Retinal pigment epithelial cell (primary cell): ENCODE measurements around the gene MIPOL1.
A peak's percentile ranks its signal among the peaks of the same experiment; 100 is the strongest.

Experiments used
- DNase-seq: peaks from one replicate; pipeline ENCODE4 v3.0.0-alpha.2; 2010; ENCODE audit warnings: low read depth
- H3K4me3 ChIP-seq: 2 replicates; pipeline ENCODE4 v1.5.1; 2011; ENCODE audit warnings: mild to moderate bottlenecking, low read length, control low read depth, moderate library complexity
- TF ChIP-seq, protein P1 (sequence below): conservative IDR thresholded peaks from 2 replicates; pipeline ENCODE4 v1.5.1; 2011; ENCODE audit warnings: low read depth, low read length, control low read depth, inconsistent platforms

Gene MIPOL1

DNA sequence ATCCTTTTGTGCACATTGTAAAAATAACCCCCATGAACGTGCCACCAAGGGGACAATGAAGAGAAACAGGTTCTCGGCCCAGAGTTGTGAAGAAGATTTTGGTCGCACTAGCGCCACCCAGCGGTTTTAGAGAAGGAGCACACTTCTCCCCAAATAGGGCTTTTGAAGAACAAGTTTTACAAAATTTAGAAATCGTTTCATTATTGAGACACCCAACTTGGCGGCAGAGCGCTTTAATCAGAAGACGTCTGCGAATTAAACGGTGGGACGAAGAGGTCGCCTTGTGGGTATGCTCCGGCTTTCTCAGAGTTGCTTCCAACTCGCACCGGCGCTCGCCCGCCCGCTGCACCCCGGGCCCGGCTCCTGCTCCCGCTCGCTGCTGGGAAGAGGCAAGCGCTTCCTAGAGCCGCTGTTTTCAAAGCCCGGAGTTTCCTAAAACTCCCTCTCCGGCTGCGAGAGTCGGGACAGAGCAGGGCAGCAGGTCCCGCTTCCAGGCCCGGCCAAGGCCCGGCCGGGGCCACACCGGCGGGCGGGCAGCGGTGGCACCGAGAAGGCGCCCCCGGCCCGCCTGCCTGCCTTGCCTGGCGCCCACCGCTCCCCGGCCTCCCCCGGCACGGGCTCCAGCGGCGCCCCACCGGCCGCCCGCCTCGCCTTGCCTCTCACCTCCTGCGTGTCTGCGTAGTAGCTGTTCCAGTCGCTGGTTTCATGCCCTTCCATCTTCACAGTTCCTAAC is 396.7 kb downstream of the MIPOL1 start:
- TF ChIP-seq, protein P1, sequence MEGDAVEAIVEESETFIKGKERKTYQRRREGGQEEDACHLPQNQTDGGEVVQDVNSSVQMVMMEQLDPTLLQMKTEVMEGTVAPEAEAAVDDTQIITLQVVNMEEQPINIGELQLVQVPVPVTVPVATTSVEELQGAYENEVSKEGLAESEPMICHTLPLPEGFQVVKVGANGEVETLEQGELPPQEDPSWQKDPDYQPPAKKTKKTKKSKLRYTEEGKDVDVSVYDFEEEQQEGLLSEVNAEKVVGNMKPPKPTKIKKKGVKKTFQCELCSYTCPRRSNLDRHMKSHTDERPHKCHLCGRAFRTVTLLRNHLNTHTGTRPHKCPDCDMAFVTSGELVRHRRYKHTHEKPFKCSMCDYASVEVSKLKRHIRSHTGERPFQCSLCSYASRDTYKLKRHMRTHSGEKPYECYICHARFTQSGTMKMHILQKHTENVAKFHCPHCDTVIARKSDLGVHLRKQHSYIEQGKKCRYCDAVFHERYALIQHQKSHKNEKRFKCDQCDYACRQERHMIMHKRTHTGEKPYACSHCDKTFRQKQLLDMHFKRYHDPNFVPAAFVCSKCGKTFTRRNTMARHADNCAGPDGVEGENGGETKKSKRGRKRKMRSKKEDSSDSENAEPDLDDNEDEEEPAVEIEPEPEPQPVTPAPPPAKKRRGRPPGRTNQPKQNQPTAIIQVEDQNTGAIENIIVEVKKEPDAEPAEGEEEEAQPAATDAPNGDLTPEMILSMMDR, result peak; percentile 87
- no peak for DNase-seq
- peak overlapping the region; percentile 44 for H3K4me3 ChIP-seq

DNA sequence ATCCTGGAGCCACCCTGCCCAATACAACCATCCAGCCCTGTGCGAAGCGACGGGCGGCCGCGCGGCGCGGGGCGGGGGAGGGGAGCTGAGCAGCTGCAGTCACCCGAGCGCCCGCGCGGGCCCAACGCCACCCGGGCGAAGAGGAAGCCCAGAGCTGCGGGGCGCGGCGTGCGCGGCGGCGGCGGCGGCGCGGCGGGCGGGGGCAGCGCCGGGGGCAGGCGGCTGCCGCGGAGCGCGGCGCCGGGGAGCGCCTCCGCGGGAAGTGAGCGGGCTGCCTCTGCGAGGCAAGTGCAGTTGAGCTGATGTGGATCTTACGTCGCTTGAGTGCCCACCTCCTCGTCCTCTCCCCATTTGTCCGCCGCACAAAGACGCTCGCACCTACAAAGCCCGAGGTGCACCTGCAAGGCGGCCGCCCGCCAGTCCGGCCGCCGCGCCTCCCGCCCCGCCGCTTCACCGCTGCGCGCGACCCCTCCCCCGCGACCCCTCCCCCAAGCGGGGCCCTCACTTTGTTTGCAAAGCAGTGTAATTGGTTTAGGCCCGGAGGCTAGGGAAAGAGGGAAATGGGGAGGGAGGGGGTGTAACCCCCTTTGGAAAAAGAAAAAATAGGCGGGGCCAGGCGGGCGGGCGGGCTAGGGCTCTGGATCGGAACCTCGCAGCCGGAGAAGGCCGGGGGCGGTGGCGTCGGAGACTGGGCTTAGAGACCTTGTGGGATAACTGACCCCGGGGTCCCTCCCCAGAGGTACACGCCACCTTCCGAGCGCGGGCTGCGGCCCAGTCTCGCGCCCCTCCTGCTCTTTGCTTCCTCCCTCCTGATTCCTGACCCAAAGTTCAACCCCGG is 397.5 kb downstream of the MIPOL1 start, which contains the start of the genes FOXA1 and TTC6:
Gene FOXA1, minus strand, starts transcription at position 279 of the 838 bp plus-strand sequence. Its CDS starts 277 bp downstream, at position 2.
Gene TTC6, plus strand, starts transcription at position 659 of the 838 bp plus-strand sequence. CDS start 26,436 bp downstream, outside the sequence.
- TF ChIP-seq, protein P1, result no peak
- DNase-seq, result no peak

DNA sequence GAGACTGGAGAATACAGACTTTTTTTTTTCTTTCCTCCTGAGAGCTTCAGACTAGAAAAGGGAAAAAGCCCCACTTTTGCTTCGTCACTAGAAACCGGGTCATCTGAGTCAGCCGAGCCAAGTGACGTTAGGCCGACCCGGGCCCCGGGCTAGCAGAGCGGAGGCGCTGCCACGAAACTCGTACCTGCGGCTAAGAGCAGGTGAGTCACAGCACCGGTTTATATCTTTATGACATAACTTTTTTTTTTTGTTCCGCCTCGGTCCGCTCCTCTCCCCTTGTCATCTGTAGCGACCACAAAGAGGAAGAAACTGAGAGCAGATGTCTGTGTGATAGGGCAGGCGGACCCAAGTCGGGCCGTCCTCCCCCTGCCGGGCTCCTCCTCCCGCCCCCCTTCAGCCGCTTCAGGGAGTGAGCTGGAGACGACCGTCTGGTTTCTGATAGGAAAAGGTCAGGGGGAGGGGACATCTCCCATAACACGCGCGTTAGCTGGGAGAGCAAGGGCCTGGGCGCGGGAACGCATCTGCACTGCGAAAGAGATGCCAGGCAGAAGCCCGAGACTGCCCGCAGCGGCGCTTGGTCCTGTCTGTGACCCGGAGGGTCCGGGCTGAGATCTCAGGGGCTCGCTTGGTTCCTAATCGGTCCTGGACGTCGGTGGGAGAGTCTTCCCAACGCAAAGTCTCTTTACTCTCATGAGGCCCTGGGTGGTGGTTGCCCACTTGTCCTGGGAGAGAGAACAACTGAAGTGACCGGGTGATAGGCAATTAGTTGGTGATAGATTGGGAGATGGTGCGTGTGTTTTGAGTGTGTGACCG is 398.3 kb downstream of the MIPOL1 start:
- no peak for DNase-seq
- H3K4me3 ChIP-seq, result peak overlapping the region; percentile 15
- TF ChIP-seq, protein P1, result no peak

More for the DNA sequence above, 397.5 kb downstream of the MIPOL1 start, which contains the start of the genes FOXA1 and TTC6:
- H3K4me3 ChIP-seq, result peak within 1 kb of the TSS; percentile 44

DNA sequence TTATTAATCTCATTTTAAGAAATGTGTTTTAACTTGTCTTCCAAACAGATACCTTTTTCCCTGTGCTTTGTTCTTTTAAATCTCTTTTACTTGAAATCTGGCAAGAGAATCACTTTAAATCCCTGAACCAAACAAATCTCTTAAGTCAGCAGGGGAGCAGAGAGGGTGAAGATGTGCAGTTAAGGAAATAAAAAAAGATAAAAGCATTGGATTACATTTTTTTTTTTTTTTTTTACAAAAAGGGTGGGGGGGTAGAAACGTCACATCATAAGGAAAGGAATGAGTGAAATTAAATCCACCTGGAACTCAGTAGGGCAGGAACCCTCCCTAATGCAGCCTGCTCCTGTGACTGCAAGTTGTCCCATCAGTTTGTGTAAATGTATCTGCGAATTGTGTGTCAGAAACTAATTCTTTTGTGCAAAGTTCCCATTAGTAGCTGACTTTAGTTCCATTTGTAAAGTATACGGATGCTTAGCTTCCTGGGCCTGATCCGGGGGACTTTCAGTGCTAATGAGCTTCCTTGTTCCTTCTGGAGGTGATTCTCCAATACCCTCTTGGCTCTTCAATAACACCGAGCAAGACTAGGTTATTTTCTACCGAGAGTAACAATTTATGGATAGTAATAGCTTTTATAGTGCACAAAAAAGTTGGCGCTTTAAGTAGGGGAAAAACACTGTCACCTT is 399.2 kb downstream of the MIPOL1 start:
- no peak overlapping the region for H3K4me3 ChIP-seq
- no peak for DNase-seq
- TF ChIP-seq, protein P1, result no peak

DNA sequence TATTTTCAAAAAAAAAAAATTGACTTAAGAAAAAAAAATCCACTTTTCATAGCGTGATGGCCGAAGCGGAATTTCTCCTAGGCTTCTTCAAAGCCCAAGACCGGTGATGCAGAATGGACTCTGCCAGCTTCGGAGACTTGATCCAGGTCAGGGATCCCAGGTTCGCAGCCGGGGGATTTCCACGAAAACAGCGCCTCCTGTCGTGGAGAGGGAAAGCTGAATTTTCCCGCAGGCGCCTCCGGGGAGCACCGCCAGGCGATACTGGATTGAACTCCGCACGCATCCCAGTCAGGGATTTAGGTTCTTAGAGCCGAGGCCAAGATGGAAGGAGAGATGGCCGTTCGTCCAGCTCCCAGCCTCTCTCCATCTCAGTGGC is 399.8 kb downstream of the MIPOL1 start:
- DNase-seq, result no peak
- TF ChIP-seq, protein P1, result peak; percentile 59
- H3K4me3 ChIP-seq, result no peak overlapping the region

DNA sequence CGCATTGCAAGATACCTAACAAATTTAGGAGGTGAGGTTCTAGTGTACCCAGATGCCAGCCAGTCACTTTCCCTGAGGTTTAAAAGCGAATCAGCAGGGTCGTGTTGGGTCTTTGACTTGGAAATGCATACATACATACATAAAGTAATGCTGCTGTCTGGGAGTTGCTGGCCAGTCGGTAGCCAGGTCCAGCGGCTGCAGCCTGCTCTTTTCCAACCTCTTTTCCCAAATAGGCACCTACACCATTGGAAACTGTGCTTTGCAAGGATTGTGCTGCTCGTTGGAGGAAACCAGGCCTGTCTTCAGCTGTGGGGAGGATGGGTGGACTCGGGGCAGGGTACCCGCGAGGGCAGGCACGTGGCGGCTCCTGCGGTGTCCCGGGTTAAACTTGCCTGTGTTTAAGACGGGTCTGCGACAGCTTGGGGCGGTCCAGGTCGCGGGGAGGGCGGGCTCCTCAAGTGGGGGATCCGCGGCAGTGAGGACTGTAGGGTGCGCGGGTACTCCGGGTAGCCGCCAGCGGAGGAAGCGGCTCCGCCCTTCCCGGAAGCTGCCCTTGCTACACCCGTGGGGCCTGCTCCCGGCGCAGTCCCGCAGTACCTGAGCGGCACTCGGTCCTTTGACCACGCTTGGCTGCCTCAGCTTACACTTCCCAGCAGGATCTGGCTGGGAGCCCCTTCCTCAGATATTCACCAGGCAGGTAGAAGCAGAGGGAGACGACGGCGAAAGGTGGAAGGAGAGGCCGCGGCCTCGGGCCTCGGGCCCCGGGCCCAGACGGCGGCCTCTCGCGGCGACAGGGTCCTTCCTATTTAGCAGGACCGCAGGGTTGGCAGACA is 400.4 kb downstream of the MIPOL1 start:
- TF ChIP-seq, protein P1, result no peak
- H3K4me3 ChIP-seq, result peak overlapping the region; percentile 17
- DNase-seq, result no peak
